Activated naive CD4-positive, alpha-beta T cell treated with anti-CD3 and anti-CD28 coated beads, Interleukin-2, amount 50 U/mL, for 72 hours (primary cell): Measurements from ENCODE around the gene SDHC. TPM values are rescaled to one million over a fixed set of nuclear protein-coding genes. Genes with fewer than 3 reads are reported as not detected.
"Not testable (repeated sequence)": the region's sequence is repeated elsewhere in the genome, so short reads cannot be mapped to it uniquely, and the experiment has no call there.

Experiments used
- ATAC-seq, 2 donors: fragments of 150-1000 bp; cut with Tn5 transposase; 2 replicates each; pipeline ENCODE4 v1.10.0; 2021; ENCODE audit warnings: mild to moderate bottlenecking in 2 of 2, moderate library complexity in 2 of 2
- DNase-seq, 2 donors: peaks; one replicate each; pipeline ENCODE4 v3.0.0; 2021 to 2022; ENCODE audit warnings: low spot score in 2 of 2
- H3K27ac Mint-ChIP-seq, 2 donors: one replicate each; pipeline ENCODE4 v1.8.0; 2022; ENCODE audit warnings: mild to moderate bottlenecking in 2 of 2, mixed read lengths in 2 of 2
- H3K36me3 Mint-ChIP-seq, 2 donors: one replicate each; pipeline ENCODE4 v1.8.0; 2022; ENCODE audit warnings: mixed read lengths in 2 of 2
- H3K9me3 Mint-ChIP-seq, 2 donors: one replicate each; pipeline ENCODE4 v1.8.0; 2022; ENCODE audit warnings: mixed read lengths in 2 of 2
- total RNA-seq, 2 donors: library from RNA; stranded (reverse); gene quantifications; one replicate each; pipeline ENCODE4 v1.2.3, GENCODE V29; 2022

SDHC gene
- total RNA-seq, 2 donors from 2014 or later = 179 to 207 TPM

DNA sequence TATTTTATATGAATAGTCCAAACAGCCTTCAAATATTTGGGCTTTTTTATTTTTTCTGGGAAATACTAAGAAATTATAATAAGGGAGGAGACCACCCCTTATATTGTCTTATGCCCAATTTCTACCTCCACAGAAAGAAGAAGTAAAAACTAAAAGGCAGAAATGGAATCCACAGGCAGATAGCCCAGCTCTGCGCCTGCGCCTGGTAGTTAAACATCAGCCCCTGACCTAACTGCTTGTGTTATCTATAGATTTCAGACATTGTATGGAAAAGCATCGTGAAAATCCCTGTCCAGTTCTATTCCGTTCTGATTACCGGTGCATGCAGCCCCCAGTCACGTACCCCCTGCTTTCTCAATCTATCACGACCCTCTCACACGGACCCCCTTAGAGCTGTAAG lies 82.9 kb downstream of the SDHC start:
- H3K36me3 Mint-ChIP-seq = peaks cover 19 to 30% of the 10 kb centered on the region in 2 donors
- H3K27ac Mint-ChIP-seq, DNase-seq, H3K9me3 Mint-ChIP-seq, ATAC-seq: not testable (repeated sequence)

DNA sequence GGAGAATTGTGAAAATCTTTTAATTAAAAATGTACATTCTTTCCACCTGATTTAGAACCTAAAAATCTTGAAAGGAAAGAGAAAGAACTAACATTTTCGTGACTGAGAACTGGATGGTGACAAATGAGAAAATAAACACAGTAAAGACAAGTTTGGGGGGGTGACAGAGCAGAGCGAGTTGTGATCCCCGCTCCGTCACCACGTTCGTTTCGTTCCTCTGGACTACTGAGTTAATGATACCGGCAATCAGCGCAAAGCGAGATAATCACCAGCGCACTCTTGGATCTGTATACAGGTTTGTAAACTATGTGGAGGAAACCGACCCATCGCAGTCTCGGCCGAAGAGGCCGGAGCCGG lies 84.7 kb downstream of the SDHC start:
- no peak for DNase-seq
- peak in 1 of 2 donors; percentile 31 for ATAC-seq
- Mint-ChIP-seq H3K36me3 (peaks cover 19 to 28% of the 10 kb centered on the region in 2 donors), H3K27ac (peak overlapping the region; percentile 100), H3K9me3 (peaks cover 0 to 4% of the 10 kb centered on the region in 2 donors)

DNA sequence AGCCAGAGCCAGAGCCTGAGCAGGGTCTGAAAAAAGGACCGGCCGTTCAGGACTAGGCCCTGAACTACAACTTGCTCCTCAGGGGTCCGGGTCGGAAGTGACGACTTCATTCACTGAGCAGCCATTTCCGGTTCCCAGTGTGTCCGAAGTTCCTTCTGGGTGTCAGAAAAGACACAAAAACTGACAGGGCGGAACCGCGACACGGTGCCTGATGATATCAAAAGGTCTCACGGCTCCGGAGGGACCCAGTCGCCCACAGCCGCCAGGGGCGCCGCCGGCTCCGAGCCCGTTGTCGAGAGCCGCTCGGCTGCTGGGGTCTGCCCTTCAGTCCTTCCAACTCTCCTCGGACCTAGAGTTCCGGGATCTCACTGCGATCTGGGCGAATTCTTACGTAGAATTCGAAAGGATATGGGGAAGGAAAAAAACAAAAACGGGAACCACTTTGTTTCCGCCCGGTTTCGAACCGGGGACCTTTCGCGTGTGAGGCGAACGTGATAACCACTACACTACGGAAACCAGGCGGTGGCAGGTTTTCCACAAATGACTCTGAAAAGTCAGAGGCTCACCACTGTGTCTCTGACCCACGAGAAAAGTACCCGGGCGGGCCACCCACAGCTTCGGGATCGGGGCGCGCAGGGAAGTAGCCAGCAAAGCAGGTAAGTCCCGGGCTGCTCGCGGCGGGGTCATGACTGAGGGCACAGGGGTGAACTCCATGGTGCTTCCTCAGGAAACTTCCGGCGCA lies 85.2 kb downstream of the SDHC start:
- Mint-ChIP-seq H3K36me3 (peaks cover 19 to 32% of the 10 kb centered on the region in 2 donors), H3K27ac (peak overlapping the region; percentile 100), H3K9me3 (peaks cover 0 to 4% of the 10 kb centered on the region in 2 donors)
- DNase-seq (peak; percentile 87 to 92), ATAC-seq (peak; percentile 82 to 84)

DNA sequence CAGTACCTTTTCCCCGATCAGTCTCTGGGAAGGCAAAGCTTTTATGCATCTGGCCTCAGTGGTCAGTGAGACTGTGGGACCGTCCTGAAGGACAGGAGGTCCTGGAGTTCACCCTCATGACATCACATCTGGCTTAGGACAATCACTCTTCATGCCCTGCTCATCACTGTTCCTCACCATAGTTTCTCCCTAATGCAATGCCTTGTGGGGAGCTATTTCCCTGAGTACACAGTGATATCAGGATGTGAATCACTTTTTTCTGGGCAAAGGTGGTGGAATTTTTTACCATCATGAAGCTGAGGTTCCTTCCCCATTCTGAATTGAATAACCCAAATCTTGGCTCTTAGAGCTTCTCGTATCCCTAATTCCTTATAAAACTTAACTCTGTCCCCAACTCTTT lies 88.3 kb downstream of the SDHC start:
- DNase-seq (no peak), ATAC-seq (no peak)
- Mint-ChIP-seq H3K36me3 (peaks cover 19 to 32% of the 10 kb centered on the region in 2 donors), H3K27ac (no peak overlapping the region), H3K9me3 (peaks cover 0 to 4% of the 10 kb centered on the region in 2 donors)

GRCh38 chr1:161404051-161404597 lies 89.9 kb downstream of the SDHC start:
- peaks cover 16 to 30% of the 10 kb centered on the region in 2 donors for H3K36me3 Mint-ChIP-seq
- ATAC-seq (no peak), DNase-seq (no peak)
- no peak overlapping the region for H3K27ac Mint-ChIP-seq
- peaks cover 0 to 4% of the 10 kb centered on the region in 2 donors for H3K9me3 Mint-ChIP-seq

GRCh38 chr1:161406551-161406950 lies 92.4 kb downstream of the SDHC start:
- ATAC-seq, H3K9me3 Mint-ChIP-seq, H3K27ac Mint-ChIP-seq, DNase-seq: not testable (repeated sequence)
- H3K36me3 Mint-ChIP-seq = peaks cover 0 to 14% of the 10 kb centered on the region in 2 donors

- Mint-ChIP-seq H3K27ac (no peak overlapping the region), H3K9me3 (no peaks in the 10 kb centered on the region), H3K36me3 (peaks cover 0 to 14% of the 10 kb centered on the region in 2 donors)
- DNase-seq (no peak), ATAC-seq (no peak)
Measured at GRCh38 chr1:161407451-161407985, 93.3 kb downstream of the SDHC start.

DNA sequence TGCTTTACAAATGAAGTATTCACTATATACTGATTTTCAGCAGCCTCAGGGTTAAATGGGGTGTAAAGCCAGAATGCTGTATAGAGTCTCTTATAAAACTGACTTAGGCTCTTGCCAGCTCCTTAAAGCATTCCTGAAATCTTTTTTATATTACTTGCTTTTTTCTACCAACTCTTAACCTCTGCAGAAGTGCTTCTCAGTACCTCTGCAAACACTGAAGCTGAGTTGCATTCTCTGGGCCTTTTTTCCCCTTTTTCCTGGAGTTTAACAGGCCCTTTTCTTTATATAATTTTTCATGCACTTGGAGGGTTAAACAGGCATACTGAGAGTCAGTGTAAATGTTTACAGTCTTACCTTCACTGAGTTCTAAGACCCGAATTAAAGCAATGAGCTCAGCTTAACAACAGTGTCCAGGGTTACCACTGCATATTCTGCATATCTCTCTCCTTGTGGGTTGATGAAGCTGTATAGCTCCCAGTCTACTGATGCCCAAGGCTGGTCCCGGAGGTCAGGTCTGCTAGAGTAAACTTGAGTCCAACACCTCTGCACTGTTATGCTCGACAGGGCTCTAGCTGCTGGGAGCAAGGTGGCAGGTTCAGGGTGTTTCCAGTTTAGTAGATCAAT lies 94.4 kb downstream of the SDHC start:
- no peaks in the 10 kb centered on the region for H3K9me3 Mint-ChIP-seq
- H3K36me3 Mint-ChIP-seq = peaks cover 0 to 13% of the 10 kb centered on the region in 2 donors
- no peak overlapping the region for H3K27ac Mint-ChIP-seq
- DNase-seq (no peak), ATAC-seq (no peak)

DNA sequence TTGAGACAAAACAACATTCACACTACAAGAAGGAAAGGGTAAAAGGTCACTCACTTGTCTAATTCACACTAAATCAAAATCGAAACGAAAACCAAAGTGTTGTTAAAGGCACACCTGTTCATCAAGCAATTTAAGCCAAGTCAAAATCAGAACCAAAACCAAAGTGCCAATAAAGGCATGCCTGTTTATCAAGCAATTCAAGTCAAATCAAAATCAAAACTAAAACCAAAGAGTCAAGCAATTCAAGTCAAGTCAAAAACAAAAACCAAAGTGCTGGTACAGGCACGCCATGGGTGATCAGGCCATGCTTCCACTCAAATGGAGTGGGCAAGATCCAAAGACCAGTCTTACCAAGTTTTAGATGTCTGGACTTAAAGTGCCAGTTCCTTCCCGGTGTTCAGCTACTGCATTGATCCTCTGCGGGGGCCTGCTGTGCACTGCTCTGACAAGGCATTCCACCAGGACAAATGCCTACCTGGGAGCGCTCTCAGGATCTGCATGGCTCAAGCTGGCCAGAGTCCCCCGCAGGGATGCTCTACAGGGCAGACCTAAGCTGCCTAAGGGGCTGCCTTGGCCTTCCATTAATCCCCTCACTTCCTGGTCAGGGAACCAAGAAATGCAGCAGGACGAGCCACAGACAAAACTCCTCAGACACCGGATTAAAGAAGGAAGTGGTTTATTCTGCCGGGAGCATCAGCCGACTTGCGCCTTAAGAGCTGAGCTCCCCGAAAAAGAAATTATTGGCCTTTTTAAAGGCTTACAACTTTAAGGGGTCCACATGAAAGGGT lies 95.9 kb downstream of the SDHC start:
- H3K36me3 Mint-ChIP-seq, DNase-seq, H3K9me3 Mint-ChIP-seq: not testable (repeated sequence)
- peak; percentile 41 to 79 for ATAC-seq
- peak overlapping the region; percentile 42 to 73 for H3K27ac Mint-ChIP-seq

- not testable (repeated sequence) for H3K9me3 Mint-ChIP-seq, ATAC-seq, DNase-seq, H3K36me3 Mint-ChIP-seq
- H3K27ac Mint-ChIP-seq = peak overlapping the region; percentile 42 to 73
Measured at GRCh38 chr1:161410636-161410970, 96.4 kb downstream of the SDHC start.

Other genes starting within 250 kb of the SDHC start
- 100 to 1,000 TPM; 116 to 180 TPM for gene ARHGAP30, start 244.5 kb upstream of the SDHC start, total RNA-seq
- under 1 TPM in 1 of 2 donors, not detected in 1; 0.16 TPM for gene NECTIN4, start 224.8 kb upstream of the SDHC start, total RNA-seq
- gene KLHDC9, start 216.0 kb upstream of the SDHC start, total RNA-seq = 1 to 10 TPM in 1 of 2 donors, not detected in 1; 2.2 TPM
- 100 to 1,000 TPM in 1 of 2 donors, 10 to 100 TPM in 1; 95.3 to 156 TPM for gene PFDN2, start 196.3 kb upstream of the SDHC start, total RNA-seq
- 10 to 100 TPM; 59.0 to 82.9 TPM for gene NIT1, start 196.3 kb upstream of the SDHC start, total RNA-seq
- 10 to 100 TPM; 40.1 to 41.8 TPM for gene DEDD, start 181.7 kb upstream of the SDHC start, total RNA-seq
- 100 to 1,000 TPM in 1 of 2 donors, 10 to 100 TPM in 1; 95.8 to 239 TPM for gene UFC1, start 160.4 kb upstream of the SDHC start, total RNA-seq
- gene USP21, start 154.9 kb upstream of the SDHC start, total RNA-seq = 10 to 100 TPM; 30.3 to 60.3 TPM
- 10 to 100 TPM; 28.2 to 41.0 TPM for gene PPOX, start 148.0 kb upstream of the SDHC start, total RNA-seq
- gene B4GALT3, start 136.9 kb upstream of the SDHC start, total RNA-seq = 10 to 100 TPM; 39.0 to 92.4 TPM
- 1 to 10 TPM; 2.7 to 4.2 TPM for gene ADAMTS4, start 115.3 kb upstream of the SDHC start, total RNA-seq
- 100 to 1,000 TPM; 115 to 126 TPM for gene NDUFS2, start 112.0 kb upstream of the SDHC start, total RNA-seq
- 1 to 10 TPM in 1 of 2 donors, under 1 TPM in 1; 0.49 to 7.4 TPM for gene FCER1G, start 99.1 kb upstream of the SDHC start, total RNA-seq
- gene APOA2, start 90.8 kb upstream of the SDHC start, total RNA-seq = not detected
- 10 to 100 TPM; 13.3 to 17.7 TPM for gene TOMM40L, start 88.3 kb upstream of the SDHC start, total RNA-seq
- not detected for gene NR1I3, start 76.2 kb upstream of the SDHC start, total RNA-seq
- under 1 TPM in 1 of 2 donors, not detected in 1; 0.97 TPM for gene PCP4L1, start 55.6 kb upstream of the SDHC start, total RNA-seq
- gene MPZ, start 4.4 kb upstream of the SDHC start, total RNA-seq = 1 to 10 TPM; 6.4 to 7.1 TPM
- gene CFAP126, start 53.5 kb downstream of the SDHC start, total RNA-seq = not detected
- gene FCGR2A, start 191.1 kb downstream of the SDHC start, total RNA-seq = under 1 TPM in 1 of 2 donors, not detected in 1; 0.49 TPM
- gene HSPA6, start 210.2 kb downstream of the SDHC start, total RNA-seq = under 1 TPM; 0.31 to 0.61 TPM
- under 1 TPM; 0.16 to 0.59 TPM for gene FCGR3A, start 235.4 kb downstream of the SDHC start, total RNA-seq